Measurements from ENCODE around the gene TTC39A.

DNA sequence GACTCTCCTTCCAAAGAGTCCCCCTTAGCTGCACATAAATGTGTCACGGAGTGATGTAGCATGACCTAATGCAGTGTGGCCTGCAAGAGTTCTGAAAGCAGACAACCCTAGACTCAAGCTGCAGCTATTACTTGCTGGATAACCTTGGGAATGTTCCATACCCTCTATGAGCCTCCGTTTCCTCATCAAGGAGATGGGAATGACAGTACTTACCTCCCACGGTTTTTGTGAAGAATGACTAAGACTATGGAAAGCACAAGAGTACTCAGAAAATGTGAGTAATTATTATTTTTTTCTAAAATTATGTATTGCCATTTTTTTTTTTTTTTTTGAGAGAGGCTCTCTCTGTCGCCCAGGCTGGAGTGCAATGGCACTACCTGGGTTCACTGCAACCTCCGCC lies 3.0 kb downstream of the TTC39A start:
- TF ChIP-seq FOXK2 (IDR thresholded peaks at IDR 0.05) (no peak), L3MBTL2 (conservative IDR thresholded peaks at IDR 0.05) (no peak), NFRKB (IDR thresholded peaks at IDR 0.05) (no peak), SP1 (IDR thresholded peaks at IDR 0.05) (no peak), CTBP1 (IDR thresholded peaks at IDR 0.05; ENCODE audit: borderline replicate concordance) (no peak), BHLHE40 (IDR thresholded peaks at IDR 0.05; ENCODE audit: borderline replicate concordance) (no peak), ELF4 (IDR thresholded peaks at IDR 0.05) (no peak), ARNT (IDR thresholded peaks at IDR 0.05) (no peak)
- TF ChIP-seq, protein P1, sequence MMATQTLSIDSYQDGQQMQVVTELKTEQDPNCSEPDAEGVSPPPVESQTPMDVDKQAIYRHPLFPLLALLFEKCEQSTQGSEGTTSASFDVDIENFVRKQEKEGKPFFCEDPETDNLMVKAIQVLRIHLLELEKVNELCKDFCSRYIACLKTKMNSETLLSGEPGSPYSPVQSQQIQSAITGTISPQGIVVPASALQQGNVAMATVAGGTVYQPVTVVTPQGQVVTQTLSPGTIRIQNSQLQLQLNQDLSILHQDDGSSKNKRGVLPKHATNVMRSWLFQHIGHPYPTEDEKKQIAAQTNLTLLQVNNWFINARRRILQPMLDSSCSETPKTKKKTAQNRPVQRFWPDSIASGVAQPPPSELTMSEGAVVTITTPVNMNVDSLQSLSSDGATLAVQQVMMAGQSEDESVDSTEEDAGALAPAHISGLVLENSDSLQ (IDR thresholded peaks at IDR 0.05), result no peak

Data from HEK293T (cell line).